GM15510 (cell line): Measurements from ENCODE around the gene DNAAF1.

Source experiments
- POLR2A ChIP-seq: IDR thresholded peaks from 3 replicates; pipeline ENCODE4 v1.6.1; 2011; ENCODE audit warnings: borderline replicate concordance; ENCODE audit not compliant: insufficient read length; ENCODE audit errors: extremely low read depth

The DNAAF1 gene

DNA sequence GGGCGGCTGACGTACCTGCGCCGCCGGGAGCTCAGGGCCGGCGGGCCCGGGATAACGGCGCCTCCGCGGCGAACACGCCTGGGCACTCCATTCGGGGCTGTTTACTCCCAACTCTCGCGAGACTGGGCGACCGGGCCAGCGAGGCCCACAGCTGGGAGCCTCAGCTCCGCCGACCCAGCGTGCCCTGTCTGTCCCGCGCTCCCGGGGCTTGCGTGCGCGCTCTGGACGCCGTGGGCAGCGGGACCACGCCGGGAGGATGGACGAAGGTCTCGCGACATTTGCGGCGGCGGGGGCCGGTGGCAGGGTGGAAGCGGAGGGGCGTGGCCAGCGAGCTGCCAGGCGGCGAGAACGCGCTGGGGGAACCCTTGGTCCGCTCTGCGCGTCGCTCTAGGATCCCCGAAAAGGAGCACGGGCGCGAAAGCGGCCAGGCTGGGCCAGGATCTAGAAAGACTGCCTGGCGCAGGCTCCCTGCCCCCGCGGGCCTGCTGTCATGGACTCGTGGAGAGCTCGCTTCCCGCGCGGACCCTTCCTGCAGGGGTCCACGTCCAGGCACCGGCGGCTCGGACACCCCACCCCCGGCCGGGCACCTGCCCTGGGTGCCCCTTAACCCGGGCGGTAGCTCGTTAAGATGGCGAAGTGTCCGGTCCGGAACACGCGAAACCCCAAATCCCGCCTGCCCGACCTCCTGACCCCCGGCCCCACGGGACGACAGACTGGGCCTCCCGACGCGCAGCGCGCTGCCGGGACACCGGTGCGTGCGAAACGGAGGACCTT lies 28.2 kb upstream of the DNAAF1 start, which contains the start of gene MBTPS1:
Gene MBTPS1 (minus strand): TSS at position 223 of the 774 bp plus-strand sequence. CDS start 15,159 bp downstream, outside the sequence.
- peak; percentile 82 for TF ChIP-seq POLR2A

DNA sequence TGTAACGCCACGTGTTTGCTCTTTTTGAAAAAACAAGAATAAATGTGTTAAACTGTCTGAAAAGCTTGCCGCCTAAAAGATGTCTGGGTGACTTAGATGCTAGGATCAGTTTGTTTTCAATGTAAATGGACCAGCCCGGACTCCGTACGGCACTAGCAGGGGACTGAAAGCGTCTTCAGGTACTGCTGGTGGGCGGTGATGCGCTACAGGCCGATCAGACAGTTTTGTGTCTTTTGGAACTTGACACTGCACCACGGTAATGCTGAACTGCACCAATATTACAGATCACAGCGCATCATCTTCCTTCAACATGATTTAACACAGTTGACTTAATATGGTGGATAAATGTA lies 27.6 kb upstream of the DNAAF1 start:
- no peak for TF ChIP-seq POLR2A

DNA sequence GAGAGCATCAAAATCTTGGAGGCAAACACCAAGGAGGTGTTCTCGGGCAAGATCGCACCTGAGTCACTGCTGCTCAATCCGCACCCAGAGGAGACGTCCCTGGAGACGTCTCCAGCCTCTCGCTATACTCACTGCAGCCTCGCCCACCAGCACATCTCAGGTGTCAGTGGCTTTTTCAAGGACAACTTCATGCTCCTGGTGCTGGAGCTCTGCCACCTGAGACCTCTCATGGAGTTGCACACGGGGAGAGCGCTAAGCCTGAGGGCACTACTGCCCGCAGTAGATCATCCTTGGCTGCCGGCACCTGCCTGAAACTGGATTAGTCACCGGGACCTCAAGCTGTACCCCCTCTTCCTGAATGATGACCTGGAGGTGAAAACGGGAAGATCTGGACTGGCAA lies 25.7 kb upstream of the DNAAF1 start:
- no peak for TF ChIP-seq POLR2A

DNA sequence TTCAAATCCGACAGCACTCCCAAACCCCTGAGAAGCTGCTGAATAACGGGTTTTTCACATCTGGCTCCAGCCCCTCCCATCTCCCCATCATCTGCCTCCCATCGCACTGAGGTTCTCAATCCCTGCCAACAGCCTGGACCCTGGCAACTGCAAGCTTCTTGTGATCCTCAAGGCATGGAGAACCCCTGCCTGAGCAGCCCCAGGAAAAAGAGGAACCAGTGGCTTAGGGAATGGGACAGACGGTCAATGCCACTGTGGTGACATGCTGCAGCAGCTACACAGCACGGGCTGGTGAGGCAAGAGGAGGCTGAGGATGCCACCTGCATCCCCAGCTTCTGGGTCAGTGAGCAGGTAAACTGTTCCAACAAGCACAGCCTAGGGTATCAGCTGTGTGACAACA lies 25.1 kb upstream of the DNAAF1 start:
- no peak for TF ChIP-seq POLR2A

DNA sequence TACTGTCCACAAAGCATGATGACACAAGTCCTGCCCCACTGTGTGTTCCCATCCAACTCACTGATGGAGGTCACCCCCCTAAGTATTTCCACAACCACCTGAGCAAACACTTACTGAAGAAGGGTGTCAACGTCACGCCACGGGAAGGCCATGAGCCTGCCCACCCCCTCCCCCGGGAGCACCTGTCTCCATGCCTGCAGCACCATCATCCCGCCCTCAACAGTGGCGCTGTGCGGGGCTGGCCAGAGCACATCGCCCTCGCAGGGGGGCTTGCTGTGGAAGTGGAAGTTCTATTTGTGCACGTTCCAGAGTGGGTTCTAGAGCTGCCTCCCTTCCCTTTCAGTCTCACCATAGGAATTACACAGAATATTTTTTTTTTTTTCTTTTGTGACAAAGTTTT lies 24.1 kb upstream of the DNAAF1 start:
- TF ChIP-seq POLR2A: no peak

DNA sequence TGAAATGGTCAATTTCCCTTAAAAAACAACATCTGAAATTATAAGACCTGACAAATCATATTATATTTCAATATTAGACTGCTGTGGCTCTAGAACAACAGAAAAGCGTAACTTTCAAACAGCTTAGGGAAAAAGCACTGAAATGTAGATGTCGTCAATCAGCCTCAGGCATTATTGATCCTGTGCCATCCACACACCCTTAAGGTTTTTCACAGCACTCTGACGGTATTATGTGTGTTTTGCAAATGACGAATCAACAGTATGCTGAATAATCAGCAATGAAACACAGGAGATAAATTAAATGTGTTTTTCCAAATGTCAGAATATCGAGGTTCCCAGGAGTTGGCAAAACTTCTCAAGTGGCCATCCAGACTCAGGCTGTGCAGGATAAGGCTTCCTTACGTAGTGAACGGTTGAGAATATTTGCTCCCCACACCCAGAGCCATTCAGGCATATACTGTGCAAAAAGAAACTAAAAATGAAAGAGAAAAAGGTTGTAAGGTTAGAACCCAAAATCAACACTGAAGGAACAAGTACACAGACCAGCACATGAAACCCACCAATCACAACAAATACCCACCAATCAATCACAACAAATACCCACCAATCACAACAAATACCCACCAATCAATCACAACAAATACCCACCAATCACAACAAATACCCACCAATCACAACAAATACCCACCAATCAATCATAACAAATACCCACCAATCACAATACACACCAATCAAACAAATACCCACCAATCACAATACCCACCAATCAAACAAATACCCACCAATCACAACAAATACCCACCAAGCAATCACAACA lies 20.6 kb upstream of the DNAAF1 start:
- no peak for TF ChIP-seq POLR2A

DNA sequence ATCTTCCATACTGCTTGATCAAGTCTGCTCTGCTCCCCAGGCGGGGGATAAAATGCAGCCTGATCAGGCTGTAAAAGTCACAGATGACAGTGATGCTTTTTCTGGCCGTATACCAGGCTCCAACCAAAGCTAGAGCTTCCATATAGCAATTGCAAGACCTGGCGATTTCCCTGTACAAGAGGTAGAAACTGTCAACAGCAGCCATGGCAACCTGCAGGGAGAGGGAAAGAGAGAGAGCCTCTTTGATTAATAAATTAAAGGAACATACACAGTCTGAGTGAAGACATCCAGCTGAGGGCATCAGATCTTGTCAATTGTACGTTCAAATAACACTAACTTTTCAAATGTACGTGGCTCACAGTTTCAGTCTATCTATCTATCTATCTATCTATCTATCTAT lies 14.0 kb upstream of the DNAAF1 start:
- no peak for TF ChIP-seq POLR2A

DNA sequence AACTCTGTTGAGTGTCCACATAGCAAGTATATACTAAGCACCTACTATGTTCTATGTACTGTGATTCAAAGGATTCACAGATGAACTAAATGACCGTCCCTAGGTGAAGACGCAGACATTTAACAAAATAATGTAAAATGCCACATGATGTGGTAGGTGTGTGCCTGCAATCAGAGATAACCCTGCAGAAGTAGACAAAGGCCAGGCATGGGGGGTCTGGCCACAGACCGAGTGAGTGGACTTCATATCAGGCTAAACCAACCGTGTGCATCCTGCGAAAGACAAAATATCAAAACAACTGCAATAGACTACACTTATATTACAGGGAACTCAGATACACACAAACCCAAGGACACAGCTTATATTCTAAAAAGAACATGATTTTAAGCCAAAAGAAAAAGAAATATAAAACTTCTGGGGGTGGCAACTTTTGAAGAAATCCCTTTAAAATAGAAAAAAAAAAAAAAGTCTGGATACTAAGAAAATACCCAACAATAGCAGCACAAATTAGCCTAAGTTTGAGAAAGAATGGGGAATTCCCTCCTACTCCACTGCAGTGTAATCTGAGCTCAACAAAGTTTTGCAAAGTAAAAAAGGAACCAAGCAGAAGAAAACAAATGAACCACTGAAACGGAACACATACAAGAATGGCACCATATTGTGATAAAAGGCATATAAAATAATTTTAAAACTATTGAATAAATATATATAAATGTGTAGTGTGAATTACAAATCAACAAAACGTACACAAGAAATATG lies 12.4 kb upstream of the DNAAF1 start:
- no peak for TF ChIP-seq POLR2A

DNA sequence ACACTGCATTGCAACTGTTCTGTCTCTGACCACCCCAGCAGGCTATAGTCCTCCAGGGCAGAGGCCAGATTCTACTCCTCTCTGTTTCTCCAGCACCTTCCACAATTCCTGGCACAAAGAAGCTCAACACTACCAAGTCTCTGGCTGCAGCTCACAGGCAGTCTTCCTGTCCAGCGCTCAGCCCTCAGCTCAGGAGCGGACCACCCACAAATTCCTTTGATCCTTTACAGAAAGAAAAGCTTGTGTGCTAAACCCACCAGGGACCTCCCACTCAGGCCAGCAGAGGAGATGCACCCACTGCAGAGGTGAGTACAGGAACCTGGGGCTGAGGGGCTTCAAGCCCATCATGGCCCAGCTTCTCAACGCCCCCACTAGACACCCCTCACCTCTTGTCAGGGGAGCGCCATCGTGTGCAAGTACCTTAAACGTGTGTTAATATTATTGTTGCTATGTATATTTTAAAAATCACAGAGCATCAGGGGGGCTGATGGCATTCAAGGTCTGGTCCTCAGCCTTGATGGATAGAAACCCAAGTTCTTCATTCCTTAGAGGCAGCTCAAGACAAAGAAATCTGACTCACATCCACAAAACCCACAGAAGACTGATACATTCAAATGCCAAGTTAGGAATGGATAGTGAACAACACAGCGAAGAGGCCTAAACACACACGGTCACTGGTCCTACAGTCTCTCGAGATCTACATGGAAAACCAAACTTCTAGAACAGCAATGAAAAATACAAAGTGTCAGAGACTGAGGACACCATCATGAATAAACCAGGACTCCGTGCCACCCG lies 8.6 kb upstream of the DNAAF1 start:
- no peak for TF ChIP-seq POLR2A

DNA sequence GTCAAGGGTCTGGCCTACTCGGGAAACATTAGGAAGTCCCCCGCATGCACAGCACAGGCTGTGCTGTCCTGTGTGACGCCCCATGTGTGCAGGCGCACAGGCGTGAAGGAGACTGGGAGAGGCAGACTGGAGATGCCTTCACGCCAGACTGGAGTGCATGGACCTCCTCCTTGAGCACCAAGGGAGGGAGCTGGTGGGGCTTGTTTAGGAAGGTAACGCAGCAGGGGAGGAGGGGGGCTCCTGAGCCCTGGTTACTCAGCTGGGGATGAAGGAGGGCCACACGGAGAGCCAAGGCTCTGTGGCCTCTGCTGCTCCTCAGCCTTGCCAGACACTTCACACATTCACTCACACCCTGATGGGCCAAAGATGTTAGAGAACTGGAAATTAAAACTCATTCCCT lies 7.8 kb upstream of the DNAAF1 start:
- TF ChIP-seq POLR2A: no peak

DNA sequence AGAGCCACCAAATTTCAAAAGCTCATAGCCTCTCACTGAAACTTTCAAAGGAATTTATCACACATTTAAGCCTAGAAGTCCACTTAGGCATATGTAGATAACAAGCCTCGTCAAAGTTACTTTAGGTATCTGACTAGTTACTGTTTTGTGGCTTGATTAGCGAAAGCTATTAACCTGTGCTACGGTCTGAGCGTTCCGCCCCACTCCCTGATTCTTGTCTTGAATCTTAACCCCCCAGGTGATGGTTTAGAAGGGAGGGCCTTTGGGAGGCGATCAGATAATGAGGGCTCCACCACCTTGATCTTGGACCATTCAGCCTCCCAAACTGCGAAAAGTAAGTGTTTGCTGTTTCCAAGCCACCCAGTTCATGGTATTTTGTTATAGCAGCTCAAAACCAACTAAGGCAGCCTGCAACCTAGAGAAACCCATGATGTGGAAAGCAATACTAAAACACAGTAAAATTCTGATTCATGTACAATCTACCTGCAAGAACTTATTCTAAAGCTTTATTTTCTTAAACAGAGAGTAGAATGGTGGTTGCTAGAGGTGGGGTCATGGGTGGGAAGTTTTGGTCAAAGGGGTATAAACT lies 7.2 kb upstream of the DNAAF1 start:
- no peak for TF ChIP-seq POLR2A

DNA sequence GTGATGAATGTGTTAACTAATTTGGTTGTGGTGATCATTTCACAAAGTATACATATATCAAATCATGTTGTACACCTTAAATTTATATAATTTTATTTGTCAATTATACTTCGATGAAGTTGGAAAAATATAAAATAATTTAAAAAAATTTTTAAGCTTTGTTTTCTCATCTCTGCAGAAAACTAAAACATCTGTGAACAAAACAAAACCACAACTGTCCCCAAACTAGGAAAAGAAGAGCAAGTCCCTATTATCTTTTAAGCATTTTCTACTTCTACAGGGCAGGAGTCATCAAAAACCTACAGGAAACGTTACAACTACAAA lies 6.6 kb upstream of the DNAAF1 start:
- TF ChIP-seq POLR2A: no peak

DNA sequence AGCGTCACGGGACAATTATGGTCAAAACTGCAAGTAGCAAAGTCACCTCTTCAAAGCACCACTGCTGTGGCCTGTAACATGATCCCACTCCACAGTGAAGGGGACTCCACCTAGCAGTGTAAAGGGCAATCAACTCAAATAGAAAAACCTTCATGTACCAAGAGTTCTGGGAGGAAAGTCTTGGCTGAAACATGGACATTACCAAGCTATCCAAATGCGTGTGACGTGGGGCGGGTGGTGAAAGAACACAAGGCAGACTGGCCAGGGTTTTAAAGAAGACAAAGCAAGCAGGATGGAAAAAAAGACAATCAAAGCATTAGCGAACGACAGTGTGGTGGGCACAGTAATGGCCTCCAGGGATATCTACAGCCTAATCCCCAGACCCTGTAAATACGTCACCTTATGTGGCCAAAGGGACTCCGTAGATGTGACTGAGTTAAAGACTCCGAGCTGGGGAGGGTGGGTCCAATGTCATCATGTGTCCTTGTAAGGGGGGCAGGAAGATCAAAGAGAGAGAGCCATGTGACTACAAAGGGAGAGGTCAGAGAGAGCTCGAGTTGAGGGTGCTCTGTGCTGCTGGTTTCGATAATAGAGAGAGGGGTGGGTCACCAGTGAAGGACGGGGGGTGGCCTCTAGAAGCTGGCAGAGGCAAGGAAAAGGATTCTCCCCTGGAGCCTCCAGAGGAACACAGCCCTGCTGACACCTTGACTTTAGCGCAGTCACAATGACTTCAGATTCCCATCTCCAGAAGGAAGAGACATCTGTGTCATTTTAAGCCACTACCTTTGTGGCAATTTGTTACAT lies 6.1 kb upstream of the DNAAF1 start:
- no peak for TF ChIP-seq POLR2A

DNA sequence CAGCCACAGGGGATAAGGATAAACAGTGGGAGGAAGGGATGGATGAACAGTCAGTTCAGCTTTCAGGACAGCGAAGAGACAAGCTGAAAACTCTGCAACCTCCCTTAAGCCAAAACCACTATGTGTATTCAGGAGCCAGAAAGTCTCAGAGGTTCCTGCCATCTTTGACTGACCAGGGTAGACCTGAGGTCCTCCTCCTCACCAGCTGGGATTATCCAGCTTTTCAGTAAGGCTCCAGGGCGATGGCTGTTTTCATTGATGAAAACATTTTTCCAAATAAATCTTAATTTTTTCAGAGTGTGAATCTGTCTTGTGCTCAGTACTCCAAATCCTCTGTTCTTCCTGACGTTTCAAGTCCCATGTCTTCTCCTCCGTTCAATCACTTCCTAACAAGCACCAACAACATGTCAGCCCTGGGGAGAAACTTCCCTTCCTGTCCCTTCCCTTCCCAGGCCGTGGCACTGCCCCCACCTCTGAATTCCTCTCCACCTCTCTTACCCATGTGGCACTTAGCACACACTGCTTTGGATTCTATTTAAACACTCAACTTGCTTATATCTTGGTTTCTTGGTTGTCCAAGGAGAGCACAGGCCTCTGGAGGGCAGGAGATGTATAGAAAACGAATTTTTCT lies 5.4 kb upstream of the DNAAF1 start:
- TF ChIP-seq POLR2A: no peak

DNA sequence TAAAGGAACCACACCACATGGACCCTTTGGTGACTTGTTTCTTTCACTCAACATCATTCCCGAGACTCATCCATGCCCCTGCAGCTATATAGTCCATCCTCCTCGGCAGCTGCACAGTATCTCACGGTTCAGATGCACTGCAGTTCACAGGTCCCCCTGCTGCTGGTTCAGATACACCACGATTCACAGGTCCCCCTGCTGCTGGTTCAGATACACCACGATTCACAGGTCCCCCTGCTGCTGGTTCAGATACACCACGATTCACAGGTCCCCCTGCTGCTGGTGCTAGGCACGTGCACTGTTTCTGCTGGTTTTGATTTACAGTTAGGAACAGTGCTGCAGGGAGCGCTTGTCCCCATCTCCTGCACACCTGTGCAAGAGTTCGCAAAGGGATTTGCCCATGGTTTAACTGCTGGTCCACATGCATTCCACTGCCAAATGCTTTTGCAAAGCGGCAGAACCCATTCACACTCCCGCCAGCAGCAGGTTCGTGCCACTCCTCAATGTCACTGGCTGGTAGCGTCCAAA lies 3.9 kb upstream of the DNAAF1 start:
- TF ChIP-seq POLR2A: no peak
